HEK293 (cell line): ENCODE results near the gene PABPN1L.

Experiments
- CTCF ChIP-seq: fragments of 450-650 bp; formaldehyde crosslinking; IDR thresholded peaks from 2 replicates; pipeline ENCODE4 v1.5.1; 2016; ENCODE audit warnings: missing biosample characterization, missing genetic modification characterization
- ELK4 ChIP-seq: IDR thresholded peaks from 2 replicates; pipeline ENCODE4 v1.6.1; 2011; ENCODE audit warnings: mild to moderate bottlenecking, low read depth, low read length, borderline replicate concordance
- GFI1B ChIP-seq: fragments of 450-650 bp; formaldehyde crosslinking; IDR thresholded peaks from 2 replicates; pipeline ENCODE4 v1.5.1; 2016; ENCODE audit warnings: missing biosample characterization, missing genetic modification characterization
- KLF7 ChIP-seq: fragments of 450-650 bp; formaldehyde crosslinking; IDR thresholded peaks from 2 replicates; pipeline ENCODE4 v1.5.1; 2016; ENCODE audit warnings: missing biosample characterization, missing genetic modification characterization, borderline replicate concordance
- MYNN ChIP-seq: fragments of 450-650 bp; formaldehyde crosslinking; IDR thresholded peaks from 2 replicates; pipeline ENCODE4 v1.5.1; 2016; ENCODE audit warnings: missing biosample characterization, missing genetic modification characterization, borderline replicate concordance
- SCRT2 ChIP-seq: fragments of 450-650 bp; formaldehyde crosslinking; IDR thresholded peaks from 2 replicates; pipeline ENCODE4 v1.5.1; 2016; ENCODE audit warnings: missing biosample characterization, missing genetic modification characterization
- TCF7L2 ChIP-seq: IDR thresholded peaks from 2 replicates; pipeline ENCODE4 v1.6.1; 2011; ENCODE audit warnings: low read depth, mild to moderate bottlenecking, inconsistent platforms, low read length, moderate library complexity, borderline replicate concordance
- ZBTB26 ChIP-seq: fragments of 450-650 bp; formaldehyde crosslinking; optimal IDR thresholded peaks from 2 replicates; pipeline ENCODE3; 2016; ENCODE audit warnings: missing biosample characterization, mild to moderate bottlenecking, missing genetic modification characterization
- ZFP37 ChIP-seq: fragments of 450-650 bp; formaldehyde crosslinking; IDR thresholded peaks from 2 replicates; pipeline ENCODE4 v1.5.1; 2016; ENCODE audit warnings: missing biosample characterization, missing genetic modification characterization
- ZNF292 ChIP-seq: fragments of 450-650 bp; formaldehyde crosslinking; IDR thresholded peaks from 2 replicates; pipeline ENCODE4 v1.5.1; 2016; ENCODE audit warnings: low read depth, missing biosample characterization, missing genetic modification characterization, borderline replicate concordance
- ZNF558 ChIP-seq: fragments of 450-650 bp; formaldehyde crosslinking; IDR thresholded peaks from 2 replicates; pipeline ENCODE4 v1.5.1; 2016; ENCODE audit warnings: missing biosample characterization, missing genetic modification characterization
- ZNF623 ChIP-seq: fragments of 450-650 bp; formaldehyde crosslinking; IDR thresholded peaks from 2 replicates; pipeline ENCODE4 v1.5.1; 2016; ENCODE audit warnings: missing biosample characterization, missing genetic modification characterization
- ZNF747 ChIP-seq: fragments of 450-650 bp; formaldehyde crosslinking; IDR thresholded peaks from 2 replicates; pipeline ENCODE4 v1.5.1; 2016; ENCODE audit warnings: missing biosample characterization, missing genetic modification characterization
- ZNF768 ChIP-seq: fragments of 450-650 bp; formaldehyde crosslinking; IDR thresholded peaks from 2 replicates; pipeline ENCODE4 v1.5.1; 2018; ENCODE audit warnings: missing biosample characterization, mild to moderate bottlenecking, missing genetic modification characterization
- ZNF785 ChIP-seq: fragments of 450-650 bp; formaldehyde crosslinking; IDR thresholded peaks from 2 replicates; pipeline ENCODE4 v1.5.1; 2016; ENCODE audit warnings: missing biosample characterization, missing genetic modification characterization
- TF ChIP-seq, protein P1 (sequence below): fragments of 450-650 bp; formaldehyde crosslinking; IDR thresholded peaks from 2 replicates; pipeline ENCODE4 v1.5.1; 2016; ENCODE audit warnings: missing biosample characterization, missing genetic modification characterization
- TF ChIP-seq, protein P2 (sequence below): fragments of 450-650 bp; formaldehyde crosslinking; IDR thresholded peaks from 2 replicates; pipeline ENCODE4 v1.5.1; 2017; ENCODE audit warnings: missing biosample characterization, missing genetic modification characterization
- TF ChIP-seq, protein P3 (sequence below): fragments of 450-650 bp; formaldehyde crosslinking; IDR thresholded peaks from 2 replicates; pipeline ENCODE4 v1.5.1; 2016; ENCODE audit warnings: missing biosample characterization, missing genetic modification characterization

PABPN1L gene

DNA sequence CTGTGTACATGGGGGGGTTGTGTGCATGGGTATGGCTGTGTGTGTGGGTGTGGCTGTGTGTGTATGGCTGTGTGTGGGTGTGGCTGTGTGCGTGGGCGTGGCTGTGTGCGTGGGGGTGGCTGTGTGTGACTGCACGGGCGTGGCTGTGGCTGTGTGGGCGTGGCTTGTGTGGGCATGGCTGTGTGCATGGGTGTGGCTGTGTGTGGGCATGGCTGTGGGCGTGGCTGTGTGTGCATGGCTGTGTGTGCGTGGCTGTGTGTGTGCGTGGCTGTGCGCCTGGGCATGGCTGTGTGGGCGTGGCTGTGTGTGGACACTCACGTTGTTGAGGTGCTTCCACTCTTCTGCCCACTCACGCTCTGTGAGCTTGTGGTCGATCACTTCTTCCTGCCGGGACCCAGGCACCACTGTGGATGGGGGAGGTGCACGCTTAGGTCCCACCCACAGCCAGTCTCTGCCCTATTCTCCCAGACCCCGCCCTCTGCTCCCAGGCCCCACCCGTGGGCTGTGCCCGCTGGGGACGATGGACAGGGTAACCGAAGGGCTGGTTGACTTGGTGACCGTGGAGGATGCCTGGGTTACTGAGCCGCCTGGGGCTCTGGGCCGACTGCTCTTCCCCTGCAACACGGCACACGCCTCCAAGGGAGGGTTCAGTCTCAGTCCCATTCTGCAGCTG is 16.0 kb upstream of the PABPN1L start (continued):
- no peak for TF ChIP-seq CTCF
- TF ChIP-seq ELK4: no peak
- TF ChIP-seq, protein P1, sequence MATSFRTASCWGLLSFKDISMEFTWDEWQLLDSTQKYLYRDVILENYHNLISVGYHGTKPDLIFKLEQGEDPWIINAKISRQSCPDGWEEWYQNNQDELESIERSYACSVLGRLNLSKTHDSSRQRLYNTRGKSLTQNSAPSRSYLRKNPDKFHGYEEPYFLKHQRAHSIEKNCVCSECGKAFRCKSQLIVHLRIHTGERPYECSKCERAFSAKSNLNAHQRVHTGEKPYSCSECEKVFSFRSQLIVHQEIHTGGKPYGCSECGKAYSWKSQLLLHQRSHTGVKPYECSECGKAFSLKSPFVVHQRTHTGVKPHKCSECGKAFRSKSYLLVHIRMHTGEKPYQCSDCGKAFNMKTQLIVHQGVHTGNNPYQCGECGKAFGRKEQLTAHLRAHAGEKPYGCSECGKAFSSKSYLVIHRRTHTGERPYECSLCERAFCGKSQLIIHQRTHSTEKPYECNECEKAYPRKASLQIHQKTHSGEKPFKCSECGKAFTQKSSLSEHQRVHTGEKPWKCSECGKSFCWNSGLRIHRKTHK (tag by site-specific recombination): no peak
- no peak for TF ChIP-seq ZNF292 (tag by site-specific recombination)
- TF ChIP-seq GFI1B (tag by site-specific recombination): no peak
- no peak; the same call in 1 of the 2 replicates for TF ChIP-seq ZNF768 (tag by site-specific recombination)
- no peak for TF ChIP-seq ZBTB26 (tag by site-specific recombination)
- no peak for TF ChIP-seq TCF7L2
- TF ChIP-seq ZNF558 (tag by site-specific recombination): no peak
- no peak for TF ChIP-seq ZFP37 (tag by site-specific recombination)
- no peak for TF ChIP-seq MYNN (tag by site-specific recombination)
- TF ChIP-seq ZNF747: no peak
- TF ChIP-seq, protein P2, sequence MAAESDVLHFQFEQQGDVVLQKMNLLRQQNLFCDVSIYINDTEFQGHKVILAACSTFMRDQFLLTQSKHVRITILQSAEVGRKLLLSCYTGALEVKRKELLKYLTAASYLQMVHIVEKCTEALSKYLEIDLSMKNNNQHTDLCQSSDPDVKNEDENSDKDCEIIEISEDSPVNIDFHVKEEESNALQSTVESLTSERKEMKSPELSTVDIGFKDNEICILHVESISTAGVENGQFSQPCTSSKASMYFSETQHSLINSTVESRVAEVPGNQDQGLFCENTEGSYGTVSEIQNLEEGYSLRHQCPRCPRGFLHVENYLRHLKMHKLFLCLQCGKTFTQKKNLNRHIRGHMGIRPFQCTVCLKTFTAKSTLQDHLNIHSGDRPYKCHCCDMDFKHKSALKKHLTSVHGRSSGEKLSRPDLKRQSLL (tag by site-specific recombination): no peak
- peak; percentile 99 for TF ChIP-seq KLF7 (tag by site-specific recombination)
- TF ChIP-seq ZNF785 (tag by site-specific recombination): no peak
- TF ChIP-seq ZNF623 (tag by site-specific recombination): no peak
- TF ChIP-seq SCRT2: no peak
- TF ChIP-seq, protein P3, sequence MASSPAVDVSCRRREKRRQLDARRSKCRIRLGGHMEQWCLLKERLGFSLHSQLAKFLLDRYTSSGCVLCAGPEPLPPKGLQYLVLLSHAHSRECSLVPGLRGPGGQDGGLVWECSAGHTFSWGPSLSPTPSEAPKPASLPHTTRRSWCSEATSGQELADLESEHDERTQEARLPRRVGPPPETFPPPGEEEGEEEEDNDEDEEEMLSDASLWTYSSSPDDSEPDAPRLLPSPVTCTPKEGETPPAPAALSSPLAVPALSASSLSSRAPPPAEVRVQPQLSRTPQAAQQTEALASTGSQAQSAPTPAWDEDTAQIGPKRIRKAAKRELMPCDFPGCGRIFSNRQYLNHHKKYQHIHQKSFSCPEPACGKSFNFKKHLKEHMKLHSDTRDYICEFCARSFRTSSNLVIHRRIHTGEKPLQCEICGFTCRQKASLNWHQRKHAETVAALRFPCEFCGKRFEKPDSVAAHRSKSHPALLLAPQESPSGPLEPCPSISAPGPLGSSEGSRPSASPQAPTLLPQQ (tag by site-specific recombination): no peak
